Measurements from ENCODE around the gene COL3A1.

The COL3A1 gene

GRCh38 chr2:189022053-189022481 lies 47.9 kb downstream of the COL3A1 start:
- H3K23ac ChIP-seq (ENCODE audit: low read depth, low read length, poor library complexity): no peak overlapping the region
- H2AFZ ChIP-seq (ENCODE audit: low read length): peak overlapping the region; percentile 43
- no peak overlapping the region for H2AK5ac ChIP-seq (ENCODE audit: low read depth, low read length)
- H3K4me3 ChIP-seq (ENCODE audit: low read length in 2 of 2): no peak overlapping the region
- H3K4ac ChIP-seq (ENCODE audit: low read length): no peak overlapping the region
- no peak for DNase-seq (ENCODE audit: low spot score)
- no peak overlapping the region for H2BK120ac ChIP-seq (ENCODE audit: low read depth, low read length)
- H2BK15ac ChIP-seq (ENCODE audit: low read length): no peak overlapping the region
- H3K9ac ChIP-seq (ENCODE audit: low read depth, low read length, poor library complexity): no peak overlapping the region
- no peaks in the 10 kb centered on the region for H3K27me3 ChIP-seq (ENCODE audit: control insufficient read depth in 3 of 3, insufficient read depth in 3 of 3, low read depth in 1 of 3, low read length in 3 of 3)
- H3K4me1 ChIP-seq (ENCODE audit: control insufficient read depth in 2 of 2, insufficient read depth in 1 of 2, low read depth in 1 of 2, low read length in 2 of 2): peaks cover 0 to 2% of the 10 kb centered on the region in 2 donors
- no peak overlapping the region for H3K18ac ChIP-seq (ENCODE audit: low read length)
- no peaks in the 10 kb centered on the region for H3K36me3 ChIP-seq (replicated peaks in 1 of 2; ENCODE audit: control insufficient read depth in 2 of 2, insufficient read depth in 2 of 2, low read length in 2 of 2)
- no peaks in the 10 kb centered on the region for H3K79me1 ChIP-seq (ENCODE audit: low read depth, low read length)
- H2BK12ac ChIP-seq (ENCODE audit: low read length): no peak overlapping the region
- no peak overlapping the region for H4K91ac ChIP-seq (ENCODE audit: low read depth, low read length, poor library complexity)
- H3K9me3 ChIP-seq (replicated peaks in 1 of 2; ENCODE audit: control insufficient read depth in 2 of 2, insufficient read depth in 1 of 2, low read depth in 1 of 2, low read length in 2 of 2): no peaks in the 10 kb centered on the region
- H3K4me2 ChIP-seq (ENCODE audit: insufficient read depth, low read length, poor library complexity, severe bottlenecking): no peak overlapping the region
- no peak overlapping the region for H3K27ac ChIP-seq (replicated peaks; ENCODE audit: low read length)
- H4K8ac ChIP-seq (ENCODE audit: low read depth, low read length): no peak overlapping the region
- no peak overlapping the region for H3K14ac ChIP-seq (ENCODE audit: low read length)
- no CpG with 5 or more reads among the region's 7 CpGs for WGBS, 2 donors (ENCODE audit: extremely low coverage in 2 of 2, insufficient read length in 2 of 2, insufficient replicate concordance in 1 of 2)
- no peak overlapping the region for H2BK5ac ChIP-seq (ENCODE audit: low read length)

DNA sequence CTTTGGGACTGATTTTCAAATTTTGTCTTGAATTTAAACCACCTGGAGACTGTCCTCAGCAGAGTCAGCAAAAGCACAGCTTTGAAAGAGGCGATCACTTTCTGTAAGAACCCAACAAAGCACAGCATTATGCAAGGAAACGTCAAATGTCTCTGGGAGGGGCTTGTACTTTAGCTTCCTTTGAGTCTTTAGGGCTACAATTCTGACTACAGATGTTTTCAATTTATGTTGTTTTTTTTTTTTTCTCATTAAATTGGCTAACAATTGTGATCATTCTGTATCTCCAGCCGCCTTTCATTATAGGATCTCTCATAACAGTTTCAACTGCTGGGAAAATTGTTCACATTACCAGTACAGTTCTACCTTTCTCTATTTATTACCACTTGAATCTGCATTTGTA lies 48.3 kb downstream of the COL3A1 start:
- no peak overlapping the region for H3K18ac ChIP-seq (ENCODE audit: low read length)
- no peak overlapping the region for H4K91ac ChIP-seq (ENCODE audit: low read depth, low read length, poor library complexity)
- H2BK120ac ChIP-seq (ENCODE audit: low read depth, low read length): no peak overlapping the region
- no peaks in the 10 kb centered on the region for H3K36me3 ChIP-seq (replicated peaks in 1 of 2; ENCODE audit: control insufficient read depth in 2 of 2, insufficient read depth in 2 of 2, low read length in 2 of 2)
- H2AK5ac ChIP-seq (ENCODE audit: low read depth, low read length): no peak overlapping the region
- H2BK5ac ChIP-seq (ENCODE audit: low read length): no peak overlapping the region
- H3K23ac ChIP-seq (ENCODE audit: low read depth, low read length, poor library complexity): no peak overlapping the region
- no peak overlapping the region for H3K14ac ChIP-seq (ENCODE audit: low read length)
- H3K27me3 ChIP-seq (ENCODE audit: control insufficient read depth in 3 of 3, insufficient read depth in 3 of 3, low read depth in 1 of 3, low read length in 3 of 3): no peaks in the 10 kb centered on the region
- no peak for DNase-seq (ENCODE audit: low spot score)
- H3K79me1 ChIP-seq (ENCODE audit: low read depth, low read length): no peaks in the 10 kb centered on the region
- no peak overlapping the region for H3K9ac ChIP-seq (ENCODE audit: low read depth, low read length, poor library complexity)
- no peak overlapping the region for H3K4me3 ChIP-seq (ENCODE audit: low read length in 2 of 2)
- no peak overlapping the region for H3K4me2 ChIP-seq (ENCODE audit: insufficient read depth, low read length, poor library complexity, severe bottlenecking)
- H3K27ac ChIP-seq (replicated peaks; ENCODE audit: low read length): no peak overlapping the region
- no peak overlapping the region for H2BK12ac ChIP-seq (ENCODE audit: low read length)
- no peak overlapping the region for H3K4ac ChIP-seq (ENCODE audit: low read length)
- WGBS, 2 donors (ENCODE audit: extremely low coverage in 2 of 2, insufficient read length in 2 of 2, insufficient replicate concordance in 1 of 2): no CpG with 5 or more reads among the region's 3 CpGs
- H2AFZ ChIP-seq (ENCODE audit: low read length): peak overlapping the region; percentile 43
- no peak overlapping the region for H2BK15ac ChIP-seq (ENCODE audit: low read length)
- H4K8ac ChIP-seq (ENCODE audit: low read depth, low read length): no peak overlapping the region
- H3K9me3 ChIP-seq (replicated peaks in 1 of 2; ENCODE audit: control insufficient read depth in 2 of 2, insufficient read depth in 1 of 2, low read depth in 1 of 2, low read length in 2 of 2): no peaks in the 10 kb centered on the region
- peaks cover 0 to 2% of the 10 kb centered on the region in 2 donors for H3K4me1 ChIP-seq (ENCODE audit: control insufficient read depth in 2 of 2, insufficient read depth in 1 of 2, low read depth in 1 of 2, low read length in 2 of 2)

GRCh38 chr2:189024901-189025618 lies 50.9 kb downstream of the COL3A1 start:
- no peak for DNase-seq (ENCODE audit: low spot score)
- Histone ChIP-seq H3K27ac (replicated peaks; ENCODE audit: low read length) (no peak overlapping the region), H3K36me3 (replicated peaks in 1 of 2; ENCODE audit: control insufficient read depth in 2 of 2, insufficient read depth in 2 of 2, low read length in 2 of 2) (no peaks in the 10 kb centered on the region)

DNA sequence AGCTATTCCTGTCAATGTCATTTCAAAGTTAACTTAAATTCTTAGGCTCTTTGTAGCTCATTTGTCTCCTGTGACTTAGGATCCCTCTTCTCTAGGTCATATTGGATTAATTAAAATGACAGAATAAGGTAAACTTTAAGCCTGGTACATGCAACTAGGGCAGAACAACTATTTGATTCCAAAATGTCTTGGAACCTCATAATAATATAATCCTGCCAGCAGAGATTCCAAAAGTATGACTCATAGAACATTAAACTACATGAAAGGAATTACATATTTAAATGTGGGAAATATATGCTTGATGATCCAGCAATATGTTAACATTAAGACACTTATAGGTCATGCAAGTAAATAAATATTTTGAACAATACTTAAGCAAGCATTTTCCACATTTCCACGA lies 63.3 kb downstream of the COL3A1 start:
- no peak overlapping the region for H2AFZ ChIP-seq (ENCODE audit: low read length)
- H2AK5ac ChIP-seq (ENCODE audit: low read depth, low read length): no peak overlapping the region
- no peak overlapping the region for H3K23ac ChIP-seq (ENCODE audit: low read depth, low read length, poor library complexity)
- H3K27me3 ChIP-seq (ENCODE audit: control insufficient read depth in 3 of 3, insufficient read depth in 3 of 3, low read depth in 1 of 3, low read length in 3 of 3): no peaks in the 10 kb centered on the region
- no peak overlapping the region for H2BK120ac ChIP-seq (ENCODE audit: low read depth, low read length)
- no peak for DNase-seq (ENCODE audit: low spot score)
- H3K14ac ChIP-seq (ENCODE audit: low read length): no peak overlapping the region
- peaks cover 0 to 3% of the 10 kb centered on the region in 2 donors for H3K9me3 ChIP-seq (replicated peaks in 1 of 2; ENCODE audit: control insufficient read depth in 2 of 2, insufficient read depth in 1 of 2, low read depth in 1 of 2, low read length in 2 of 2)
- no CpG with 5 or more reads among the region's 1 CpG for whole genome bisulfite sequencing, 2 donors (ENCODE audit: extremely low coverage in 2 of 2, insufficient read length in 2 of 2, insufficient replicate concordance in 1 of 2)
- H2BK15ac ChIP-seq (ENCODE audit: low read length): no peak overlapping the region
- no peak overlapping the region for H3K9ac ChIP-seq (ENCODE audit: low read depth, low read length, poor library complexity)
- H2BK12ac ChIP-seq (ENCODE audit: low read length): no peak overlapping the region
- H3K36me3 ChIP-seq (replicated peaks in 1 of 2; ENCODE audit: control insufficient read depth in 2 of 2, insufficient read depth in 2 of 2, low read length in 2 of 2): peaks cover 9 to 12% of the 10 kb centered on the region in 2 donors
- no peak overlapping the region for H3K18ac ChIP-seq (ENCODE audit: low read length)
- no peak overlapping the region for H4K8ac ChIP-seq (ENCODE audit: low read depth, low read length)
- no peaks in the 10 kb centered on the region for H3K79me1 ChIP-seq (ENCODE audit: low read depth, low read length)
- H3K4me3 ChIP-seq (ENCODE audit: low read length in 2 of 2): no peak overlapping the region
- no peak overlapping the region for H4K91ac ChIP-seq (ENCODE audit: low read depth, low read length, poor library complexity)
- no peaks in the 10 kb centered on the region for H3K4me1 ChIP-seq (ENCODE audit: control insufficient read depth in 2 of 2, insufficient read depth in 1 of 2, low read depth in 1 of 2, low read length in 2 of 2)
- H2BK5ac ChIP-seq (ENCODE audit: low read length): no peak overlapping the region
- no peak overlapping the region for H3K4me2 ChIP-seq (ENCODE audit: insufficient read depth, low read length, poor library complexity, severe bottlenecking)
- no peak overlapping the region for H3K4ac ChIP-seq (ENCODE audit: low read length)
- no peak overlapping the region for H3K27ac ChIP-seq (replicated peaks; ENCODE audit: low read length)

More at GRCh38 chr2:189024901-189025618, 50.9 kb downstream of the COL3A1 start:
- no peak overlapping the region for H4K91ac ChIP-seq (ENCODE audit: low read depth, low read length, poor library complexity)
- no peak overlapping the region for H3K23ac ChIP-seq (ENCODE audit: low read depth, low read length, poor library complexity)
- no peak overlapping the region for H4K8ac ChIP-seq (ENCODE audit: low read depth, low read length)
- H2AK5ac ChIP-seq (ENCODE audit: low read depth, low read length): no peak overlapping the region
- H2BK15ac ChIP-seq (ENCODE audit: low read length): no peak overlapping the region
- H3K4me1 ChIP-seq (ENCODE audit: control insufficient read depth in 2 of 2, insufficient read depth in 1 of 2, low read depth in 1 of 2, low read length in 2 of 2): peaks cover 0 to 2% of the 10 kb centered on the region in 2 donors
- H3K27me3 ChIP-seq (ENCODE audit: control insufficient read depth in 3 of 3, insufficient read depth in 3 of 3, low read depth in 1 of 3, low read length in 3 of 3): no peaks in the 10 kb centered on the region
- H2BK120ac ChIP-seq (ENCODE audit: low read depth, low read length): no peak overlapping the region
- no peak overlapping the region for H2BK12ac ChIP-seq (ENCODE audit: low read length)
- H2BK5ac ChIP-seq (ENCODE audit: low read length): no peak overlapping the region
- no peak overlapping the region for H3K18ac ChIP-seq (ENCODE audit: low read length)
- no peak overlapping the region for H3K4me3 ChIP-seq (ENCODE audit: low read length in 2 of 2)
- no peak overlapping the region for H3K14ac ChIP-seq (ENCODE audit: low read length)
- no CpG with 5 or more reads among the region's 3 CpGs for WGBS, 2 donors (ENCODE audit: extremely low coverage in 2 of 2, insufficient read length in 2 of 2, insufficient replicate concordance in 1 of 2)
- H2AFZ ChIP-seq (ENCODE audit: low read length): no peak overlapping the region
- H3K9me3 ChIP-seq (replicated peaks in 1 of 2; ENCODE audit: control insufficient read depth in 2 of 2, insufficient read depth in 1 of 2, low read depth in 1 of 2, low read length in 2 of 2): no peaks in the 10 kb centered on the region
- no peaks in the 10 kb centered on the region for H3K79me1 ChIP-seq (ENCODE audit: low read depth, low read length)
- no peak overlapping the region for H3K4ac ChIP-seq (ENCODE audit: low read length)
- no peak overlapping the region for H3K4me2 ChIP-seq (ENCODE audit: insufficient read depth, low read length, poor library complexity, severe bottlenecking)
- H3K9ac ChIP-seq (ENCODE audit: low read depth, low read length, poor library complexity): no peak overlapping the region

Measured in neuronal stem cell (in vitro differentiated cells).